ENCODE data around the gene SPATA6.
"Not testable (repeated sequence)": the region's sequence is repeated elsewhere in the genome, so short reads cannot be mapped to it uniquely, and the experiment has no call there.

SPATA6 gene

DNA sequence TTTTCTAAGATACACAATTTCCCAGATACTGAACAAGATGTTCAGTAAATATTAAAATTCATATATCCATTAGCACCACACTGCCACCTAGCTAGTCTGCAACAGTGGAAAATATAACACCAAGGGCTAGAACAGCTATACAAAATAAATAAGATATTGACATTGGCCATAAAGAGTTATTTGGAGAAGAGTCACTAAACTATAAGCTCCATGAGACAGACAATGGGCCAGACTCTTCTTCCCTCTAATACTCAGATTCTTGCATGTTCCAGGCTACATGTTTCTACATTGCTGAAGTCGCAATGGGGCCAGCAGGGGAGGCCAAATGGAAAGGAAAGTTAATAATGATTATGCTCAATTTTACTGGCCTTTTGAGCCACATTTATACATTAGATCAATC lies 21.5 kb downstream of the SPATA6 start:
- DNase-seq: no peak

DNA sequence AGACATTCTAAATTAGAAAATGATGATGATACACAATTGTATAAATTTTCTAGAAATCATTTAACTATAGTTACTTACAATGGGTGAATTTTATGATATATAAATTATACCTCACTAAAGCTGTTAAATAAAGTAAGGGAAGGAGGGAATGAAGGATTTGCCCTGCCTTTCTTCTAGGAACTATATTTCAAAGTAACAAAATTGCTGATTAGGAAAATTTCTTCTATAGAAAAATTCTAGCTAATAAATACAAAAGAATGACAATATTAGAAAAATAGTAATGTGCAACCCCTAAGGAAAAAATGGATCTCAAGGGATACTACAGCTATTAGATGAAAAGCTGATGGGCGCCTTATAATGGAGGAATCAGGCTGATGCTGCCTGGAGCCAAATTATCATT lies 23.1 kb downstream of the SPATA6 start:
- DNase-seq: no peak

DNA sequence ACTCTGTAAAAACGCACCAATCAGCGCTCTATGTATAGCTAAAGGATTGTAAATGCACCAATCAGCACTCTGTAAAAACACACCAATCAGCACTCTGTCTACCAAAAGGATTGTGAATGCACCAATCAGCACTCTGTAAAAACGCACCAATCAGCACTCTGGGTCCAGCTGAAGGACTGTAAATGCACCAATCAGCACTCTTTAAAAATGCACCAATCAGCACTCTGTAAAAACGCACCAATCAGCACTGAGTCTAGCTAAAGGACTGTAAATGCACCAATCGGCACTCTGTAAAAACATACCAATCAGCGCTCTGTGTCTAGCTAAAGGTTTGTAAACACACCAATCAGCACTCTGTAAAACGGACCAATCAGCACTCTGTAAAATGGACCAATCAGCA lies 27.8 kb downstream of the SPATA6 start:
- not testable (repeated sequence) for DNase-seq

DNA sequence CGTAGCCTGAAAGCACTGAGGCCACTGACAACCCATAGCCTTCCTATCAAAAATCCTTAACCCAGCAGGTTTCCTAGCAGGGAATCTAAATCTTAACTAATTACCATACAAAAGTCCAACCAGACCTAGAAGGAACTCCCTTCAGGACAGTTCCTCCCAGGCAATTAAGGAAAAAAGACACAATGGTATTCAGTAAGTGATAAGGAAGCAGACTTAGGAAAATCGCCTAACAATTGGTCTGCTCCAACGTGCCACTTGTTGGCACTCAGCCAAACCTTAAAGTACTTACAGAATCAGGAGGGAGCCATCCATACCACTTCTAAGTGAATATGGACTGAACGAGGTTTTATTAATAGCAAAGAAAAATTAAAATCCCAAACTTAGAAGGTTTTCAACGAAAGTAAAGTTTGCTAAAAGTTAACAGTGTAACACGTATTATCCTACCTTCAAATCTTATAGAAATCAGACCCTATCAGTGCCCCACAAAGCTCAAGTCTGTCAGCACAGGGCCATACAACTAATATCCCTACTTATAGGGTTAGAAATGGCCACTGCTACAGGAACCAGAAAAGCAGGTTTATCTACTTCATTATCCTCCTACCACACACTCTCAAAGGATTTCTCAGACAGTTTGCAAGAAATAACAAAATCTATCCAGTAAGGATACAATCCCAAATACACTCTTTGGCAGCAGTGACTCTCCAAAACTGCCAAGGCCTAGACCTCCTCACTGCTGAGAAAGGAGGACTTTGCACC lies 29.0 kb downstream of the SPATA6 start:
- no peak for DNase-seq

DNA sequence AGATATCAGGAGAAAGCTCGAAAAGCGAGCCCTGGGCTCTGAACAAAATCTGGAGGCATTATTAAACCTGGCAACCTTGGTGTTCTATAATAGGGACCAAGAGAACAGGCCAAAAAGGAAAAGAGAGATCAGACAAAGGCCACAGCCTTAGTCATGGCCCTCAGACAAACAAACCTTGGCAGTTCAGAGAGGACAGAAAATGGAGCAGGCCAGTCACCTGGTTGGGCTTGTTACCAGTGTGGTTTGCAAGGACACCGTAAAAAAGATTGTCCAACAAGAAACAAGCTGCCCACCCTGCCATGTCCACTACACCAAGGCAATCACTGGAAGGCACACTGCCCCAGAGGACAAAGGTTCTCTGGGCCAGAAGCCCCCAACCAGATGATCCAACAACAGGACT lies 31.2 kb downstream of the SPATA6 start:
- DNase-seq: not testable (repeated sequence)

DNA sequence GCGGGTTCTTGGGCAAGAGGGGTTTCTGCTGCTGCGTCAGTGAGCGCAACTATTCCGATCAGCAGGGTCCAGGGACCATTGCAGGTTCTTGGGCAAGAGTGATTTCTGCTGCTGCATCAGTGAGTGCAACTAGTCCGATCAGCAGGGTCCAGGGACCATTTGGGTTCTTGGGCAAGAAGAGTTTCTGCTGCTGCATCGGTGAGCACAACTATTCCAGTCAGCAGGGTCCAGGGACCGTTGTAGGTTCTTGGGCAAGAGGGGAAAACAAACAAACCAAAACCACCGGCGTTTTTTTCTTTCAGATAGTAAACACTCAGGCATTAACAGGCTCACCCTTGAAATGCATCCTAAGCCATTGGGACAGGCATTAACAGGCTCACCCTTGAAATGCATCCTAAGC lies 32.6 kb downstream of the SPATA6 start:
- no peak for DNase-seq

DNA sequence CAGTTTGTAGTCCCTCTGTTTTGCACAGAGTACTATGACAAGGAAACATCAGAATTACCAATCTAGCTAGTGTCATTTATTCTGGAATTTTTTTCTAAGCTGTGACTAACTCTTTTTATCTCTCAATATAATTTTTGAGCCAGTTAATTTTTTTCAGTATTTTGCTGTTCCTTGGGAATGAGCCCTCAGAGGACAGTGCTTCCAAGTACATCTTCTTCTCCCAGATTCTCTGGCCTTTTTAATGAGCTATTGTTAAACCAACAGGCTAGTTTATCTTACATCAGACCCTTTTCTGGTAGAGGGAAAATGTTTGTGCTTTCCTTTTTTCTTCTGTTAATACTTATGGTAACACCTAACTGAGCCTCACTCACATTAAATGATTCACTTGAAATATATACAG lies 34.6 kb downstream of the SPATA6 start:
- not testable (repeated sequence) for DNase-seq

DNA sequence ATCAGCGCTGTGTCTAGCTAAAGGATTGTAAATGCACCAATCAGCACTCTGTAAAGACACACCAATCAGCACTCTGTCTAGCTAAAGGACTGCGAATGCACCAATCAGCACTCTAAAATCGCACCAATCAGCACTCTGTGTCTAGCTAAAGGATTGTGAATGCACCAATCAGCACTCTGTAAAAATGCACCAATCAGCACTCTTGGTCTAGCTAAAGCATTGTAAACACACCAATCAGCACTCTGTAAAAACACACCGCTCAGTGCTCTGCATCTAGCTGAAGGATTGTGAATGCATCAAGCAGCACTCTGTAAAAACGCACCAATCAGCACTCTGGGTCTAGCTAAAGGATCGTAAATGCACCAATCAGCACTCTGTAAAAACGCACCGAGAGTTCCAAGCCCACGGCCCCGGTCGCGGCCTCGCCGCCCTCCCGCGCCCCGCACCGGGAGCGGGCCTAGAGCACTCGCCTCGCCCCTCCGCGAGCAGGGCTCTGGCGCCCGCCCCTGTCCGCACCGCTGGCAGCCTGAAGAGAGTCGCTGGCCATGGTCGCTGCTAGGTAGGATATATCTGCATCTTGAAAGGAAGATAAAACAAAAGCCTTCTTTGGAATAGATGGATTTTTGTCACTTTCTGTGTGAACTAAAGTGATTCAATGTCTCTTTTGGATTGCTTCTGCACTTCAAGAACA lies 36.5 kb downstream of the SPATA6 start:
- not testable (repeated sequence) for DNase-seq

DNA sequence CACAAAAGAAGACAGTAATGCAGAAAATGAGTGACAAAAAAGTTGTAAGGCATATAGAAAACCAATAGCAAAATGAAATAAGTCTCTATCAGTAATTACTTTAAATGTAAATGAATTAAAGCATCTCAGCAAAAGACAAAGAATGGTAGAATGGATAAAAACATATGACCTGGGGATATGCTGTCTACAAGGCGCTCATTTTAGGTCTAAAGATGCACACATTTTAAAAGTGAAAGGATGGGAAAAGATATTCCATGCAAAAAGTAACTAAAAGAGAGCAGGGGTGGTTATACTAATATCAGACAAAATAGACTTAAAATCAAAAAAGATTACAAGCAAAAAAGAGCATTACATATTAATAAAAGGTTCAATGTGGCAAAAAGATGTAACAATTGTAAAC lies 41.2 kb downstream of the SPATA6 start:
- no peak for DNase-seq

DNA sequence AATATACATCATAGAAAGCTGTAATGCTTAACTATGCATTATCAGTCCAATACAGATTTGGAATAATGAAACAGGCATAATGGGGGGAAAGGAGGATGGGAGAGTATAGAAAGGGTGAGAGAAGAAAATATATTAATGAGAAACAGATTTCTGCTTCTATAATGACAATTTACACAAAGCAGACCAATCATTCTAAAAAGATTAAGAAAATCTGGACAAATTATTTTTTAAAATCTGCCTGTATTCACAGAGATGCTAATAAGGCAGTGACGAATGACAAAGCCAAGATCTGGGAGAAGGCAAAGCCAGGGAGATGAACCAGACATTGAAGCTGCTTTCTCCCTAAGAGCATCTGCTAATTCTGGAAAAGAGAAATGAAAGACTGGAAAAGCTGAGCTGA lies 50.0 kb downstream of the SPATA6 start:
- DNase-seq: no peak

DNA sequence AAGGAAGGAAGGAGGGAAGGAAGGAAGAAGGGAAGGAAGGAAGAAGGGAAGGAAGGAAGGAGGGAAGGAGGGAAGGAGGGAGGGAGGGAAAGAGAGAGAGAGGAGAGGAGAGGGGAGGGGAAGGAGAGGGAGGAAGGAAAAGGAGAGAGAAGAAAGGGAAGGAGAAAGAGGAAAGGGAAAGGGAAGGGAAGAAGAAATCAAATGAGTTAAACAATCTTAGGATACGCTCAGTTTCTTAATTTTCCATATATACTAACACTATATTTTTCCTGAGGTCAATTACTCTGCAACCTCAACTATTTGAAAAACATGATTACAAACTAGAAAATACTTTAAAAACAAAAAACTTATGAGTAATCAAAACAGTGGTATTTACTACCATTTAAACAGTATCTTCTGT lies 53.3 kb downstream of the SPATA6 start:
- DNase-seq: no peak

DNA sequence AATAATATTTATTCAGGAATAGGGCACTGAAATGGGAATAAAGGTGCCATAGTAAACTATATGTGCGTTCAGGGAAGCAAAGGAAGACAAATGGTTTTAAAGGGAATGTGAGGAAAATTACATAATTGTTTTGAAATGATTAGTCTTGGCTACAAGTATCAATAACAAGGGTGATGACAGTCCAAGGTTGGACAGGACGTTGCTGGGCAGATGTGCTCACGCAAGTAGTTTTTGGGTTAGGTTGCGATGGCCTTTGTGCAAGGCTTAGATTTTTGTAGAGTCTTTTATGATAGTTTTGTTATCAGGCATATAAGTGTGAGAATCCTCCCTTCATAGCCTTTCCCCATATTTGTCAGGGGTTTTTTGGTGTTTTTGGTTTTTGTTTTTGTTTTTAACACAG lies 57.0 kb downstream of the SPATA6 start:
- DNase-seq: no peak

DNA sequence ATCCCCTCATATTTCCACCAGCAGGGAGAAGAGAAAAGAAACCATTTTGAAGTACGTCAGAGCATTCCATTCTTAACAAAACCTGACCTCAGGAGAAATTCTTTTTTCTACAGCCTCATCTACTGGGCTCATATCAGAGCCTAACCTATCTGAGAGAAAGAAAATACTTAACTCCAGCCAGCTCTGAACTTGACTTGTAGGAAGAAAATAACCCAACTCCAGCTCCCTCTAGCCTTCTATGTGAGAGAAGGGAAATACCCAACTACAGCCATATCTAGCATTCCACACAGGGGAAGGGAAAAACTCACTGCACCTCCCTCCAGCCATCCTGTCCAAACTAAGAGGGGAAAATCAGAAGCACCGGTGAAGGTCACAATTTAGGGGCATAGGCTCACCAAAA lies 57.7 kb downstream of the SPATA6 start:
- DNase-seq: no peak

DNA sequence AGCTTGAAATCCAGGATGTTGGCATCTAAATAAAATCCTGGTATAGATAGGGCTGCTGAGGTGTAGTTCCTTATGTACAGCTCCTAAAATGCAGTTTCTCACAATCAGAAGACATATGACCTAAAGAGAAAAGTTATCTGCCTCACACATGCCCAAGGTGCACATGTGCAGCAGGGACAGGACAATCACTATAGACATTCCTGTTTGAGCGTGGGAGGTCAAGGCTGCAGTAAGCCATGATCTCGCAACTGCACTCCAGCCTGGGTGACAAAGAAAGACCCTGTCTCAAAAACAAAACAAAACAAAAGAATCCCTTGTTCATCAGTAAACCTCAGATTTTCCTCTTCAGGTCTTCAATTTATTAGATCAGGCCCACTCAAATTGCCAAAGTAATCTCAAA lies 66.1 kb downstream of the SPATA6 start:
- DNase-seq: no peak

DNA sequence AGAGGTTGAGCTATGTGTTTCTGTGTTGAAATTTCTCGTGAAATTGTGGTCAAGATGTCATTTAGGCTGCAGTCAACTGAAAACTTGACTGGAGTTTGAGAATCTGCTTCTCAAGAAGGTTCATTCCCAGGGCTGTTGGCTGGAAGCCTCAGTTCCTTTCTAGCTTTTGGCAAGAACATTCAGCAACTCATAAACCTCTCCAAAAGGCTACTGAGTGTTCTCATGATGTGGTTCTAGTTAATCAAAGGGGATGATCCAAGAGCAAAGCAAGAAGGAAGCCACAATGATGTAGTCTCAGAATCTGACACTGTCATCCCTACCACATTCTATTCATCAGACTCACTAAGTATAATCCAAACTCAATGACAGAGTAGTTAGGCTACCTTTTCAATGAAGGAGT lies 66.6 kb downstream of the SPATA6 start:
- no peak for DNase-seq

DNA sequence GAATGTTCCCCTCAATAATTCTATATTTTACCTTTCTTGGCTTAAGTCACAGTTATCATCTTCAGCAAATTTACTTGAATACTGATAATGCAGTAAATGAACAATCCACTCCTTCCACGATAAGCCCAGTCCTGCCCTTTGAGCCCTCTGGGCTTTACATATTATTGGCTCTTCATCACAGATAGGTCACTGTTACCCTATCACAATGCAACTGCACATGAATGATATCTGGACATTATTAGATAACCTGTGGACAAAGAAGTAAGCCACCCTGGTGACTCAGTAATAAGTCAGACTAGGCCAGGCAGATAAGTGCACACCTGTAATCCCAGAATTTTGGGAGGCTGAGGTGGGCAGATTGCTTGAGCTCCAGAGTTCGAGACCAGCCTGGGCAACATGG lies 69.4 kb downstream of the SPATA6 start:
- no peak for DNase-seq

DNA sequence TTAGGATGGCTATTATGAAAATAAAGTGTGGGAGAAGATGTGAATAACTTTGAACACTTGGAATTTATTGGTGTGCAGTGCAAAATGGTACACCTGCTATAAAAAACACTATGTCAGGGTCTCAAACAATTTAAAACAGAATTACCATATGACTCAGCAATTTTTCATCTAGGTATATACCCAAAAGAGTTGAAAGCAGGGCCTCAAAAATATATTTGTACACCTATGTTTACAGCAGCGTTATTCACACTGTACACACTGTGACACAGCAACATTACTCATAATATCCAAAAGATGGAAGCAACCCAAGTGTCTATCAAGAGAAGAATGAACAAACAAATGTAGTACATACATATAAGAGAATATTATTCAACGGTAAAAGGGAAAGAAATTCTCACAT lies 75.8 kb downstream of the SPATA6 start:
- DNase-seq: no peak

DNA sequence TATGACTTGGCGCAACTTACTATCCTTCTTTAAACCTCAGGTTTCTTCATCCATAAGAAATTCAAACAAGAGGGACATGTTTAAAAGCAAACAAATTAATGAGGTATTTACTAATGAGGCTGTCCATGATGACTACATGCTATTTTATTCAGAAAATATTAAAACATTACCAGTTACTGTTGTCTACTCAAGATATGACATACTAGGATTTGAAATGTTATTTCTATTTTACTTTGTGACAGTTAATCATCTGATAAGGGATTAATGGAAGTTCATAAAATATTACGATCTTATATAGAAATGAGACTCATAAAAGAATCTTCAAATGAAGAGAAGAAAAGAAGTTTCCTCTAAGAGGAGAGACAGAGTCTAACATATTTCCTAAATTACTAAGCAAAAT lies 80.1 kb downstream of the SPATA6 start:
- no peak for DNase-seq

DNA sequence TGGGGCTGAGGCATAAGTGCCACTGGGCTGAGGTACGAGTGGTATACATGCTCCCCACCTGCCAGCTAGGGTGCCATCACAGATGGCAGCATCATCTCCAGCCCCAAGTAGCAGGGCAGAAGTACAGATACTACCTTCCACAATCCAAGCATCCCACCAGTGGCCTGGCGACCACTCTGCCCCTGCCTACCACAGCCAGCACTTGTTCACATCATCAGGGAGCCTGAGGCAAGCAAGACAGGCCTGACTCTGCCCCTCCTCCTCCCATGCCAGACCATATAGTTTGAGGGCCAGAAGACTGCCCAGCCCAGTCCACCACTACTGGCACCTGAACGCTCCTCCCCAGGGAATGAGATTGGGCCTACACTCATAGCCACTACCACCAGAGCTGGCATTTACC lies 84.6 kb downstream of the SPATA6 start:
- no peak for DNase-seq

DNA sequence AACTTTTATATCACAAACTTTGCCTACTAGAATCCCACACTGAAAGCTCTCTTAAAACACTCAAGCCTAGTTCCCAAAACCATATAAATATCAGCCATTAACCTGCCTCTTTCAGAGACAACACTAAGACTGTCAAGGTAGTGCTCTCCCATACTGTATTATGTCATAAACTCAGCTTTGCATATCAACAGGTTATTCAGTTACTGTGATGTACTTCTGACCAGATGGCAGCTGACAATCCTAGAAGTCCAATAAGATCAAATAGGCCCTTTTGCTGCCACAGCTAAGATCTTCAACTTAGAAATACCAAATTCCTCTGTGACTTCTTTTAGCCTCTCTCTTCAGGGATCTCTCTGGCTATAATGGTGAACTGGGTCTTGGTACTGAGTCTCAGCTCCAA lies 97.2 kb downstream of the SPATA6 start:
- DNase-seq: no peak

DNA sequence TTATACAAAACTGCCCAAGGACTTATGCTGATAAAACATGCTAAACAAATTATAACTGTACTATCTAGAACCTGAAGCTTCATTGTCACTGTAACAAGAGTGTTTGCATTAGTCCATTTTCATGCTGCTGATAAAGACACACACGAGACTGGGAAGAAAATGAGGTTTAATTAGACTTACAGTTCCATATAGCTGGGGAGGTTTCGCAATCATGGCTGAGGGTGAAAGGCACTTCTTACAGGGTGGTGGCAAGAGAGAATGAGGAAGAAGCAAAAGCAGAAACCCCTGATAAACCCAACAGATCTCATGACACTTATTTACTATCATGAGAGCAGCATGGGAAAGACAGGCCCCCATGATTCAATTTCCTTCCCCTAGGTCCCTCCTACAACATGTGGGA lies 100.4 kb downstream of the SPATA6 start:
- no peak for DNase-seq

DNA sequence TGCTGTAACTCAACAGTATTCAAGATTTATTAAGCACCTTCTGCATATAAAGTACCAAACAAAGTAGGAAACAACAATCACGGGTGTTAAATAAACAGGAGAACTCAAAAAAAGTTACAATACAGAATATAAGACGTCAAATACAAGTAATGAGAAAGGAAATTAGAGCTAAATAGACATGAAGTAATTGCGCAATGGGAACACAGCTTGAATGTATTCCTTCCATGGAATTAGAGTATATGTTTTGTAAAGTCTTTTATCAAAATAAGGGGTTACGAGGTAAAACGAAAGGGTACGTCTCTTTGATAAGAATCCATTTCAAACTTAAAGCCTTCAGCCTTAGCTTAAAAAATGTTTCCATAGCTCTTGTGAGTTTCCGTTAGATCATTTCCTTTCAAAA lies 109.1 kb downstream of the SPATA6 start:
- DNase-seq: no peak

DNA sequence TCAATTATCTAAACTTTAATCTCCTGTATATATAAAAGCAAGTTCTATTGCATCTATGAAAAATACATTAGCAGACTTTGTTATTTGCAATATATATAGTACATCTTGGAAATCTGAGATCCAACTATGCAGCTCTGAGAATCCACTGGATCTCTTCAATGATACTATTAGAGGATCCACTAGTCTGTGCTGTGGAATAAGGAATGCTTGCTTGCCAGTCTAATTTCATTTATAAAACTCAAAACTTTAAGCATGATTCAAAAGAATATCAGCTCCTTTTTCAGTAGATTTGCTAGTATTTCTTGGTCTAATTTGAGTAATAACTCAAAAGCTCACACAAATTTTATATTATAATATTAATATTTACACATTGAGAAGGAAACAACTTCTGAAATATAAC lies 115.1 kb downstream of the SPATA6 start:
- no peak for DNase-seq

DNA sequence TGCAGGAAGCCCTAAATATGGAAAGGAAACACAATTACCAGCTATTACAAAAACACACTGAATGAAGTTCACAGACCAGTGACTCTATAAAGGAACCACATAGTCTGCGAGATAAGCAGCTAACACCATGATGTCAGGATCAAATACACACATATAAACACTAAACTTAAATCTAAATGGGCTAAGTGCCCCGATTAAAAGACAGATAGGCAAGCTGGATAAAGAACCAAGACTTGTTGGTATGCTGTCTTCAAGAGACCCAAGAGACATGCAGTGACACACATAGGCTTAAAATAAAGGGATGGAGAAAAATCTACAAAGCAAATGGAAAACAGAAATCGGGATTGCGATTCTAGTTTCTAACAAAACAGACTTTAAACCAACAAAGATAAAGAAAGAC lies 127.6 kb downstream of the SPATA6 start:
- DNase-seq: no peak

DNA sequence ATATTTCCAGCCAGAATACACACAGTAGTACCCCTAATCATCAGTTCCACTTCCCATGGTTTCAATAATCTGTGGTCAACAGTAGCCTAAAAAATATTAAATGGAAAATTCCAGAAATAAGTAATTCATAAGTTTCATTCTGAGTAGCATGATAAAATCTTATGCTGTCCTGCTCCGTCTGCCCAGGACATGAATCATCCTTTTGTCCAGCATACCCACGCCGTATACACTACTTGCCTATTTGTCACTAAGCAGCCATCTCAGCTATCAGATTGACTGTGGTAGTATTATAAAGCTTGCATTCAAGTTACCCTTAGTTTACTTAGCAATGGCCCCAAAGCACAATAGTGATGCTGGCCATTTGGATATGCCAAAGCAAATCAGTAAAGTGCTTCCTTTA lies 130.8 kb downstream of the SPATA6 start:
- no peak for DNase-seq

All from T1000 (cell line).